HEK293T (cell line): ENCODE measurements around the gene LEPR.
A peak's percentile ranks its signal among the peaks of the same experiment; 100 is the strongest.

ENCODE experiments used
- ARNT ChIP-seq: fragments of 450-650 bp; IDR thresholded peaks from 2 replicates; pipeline ENCODE4 v1.6.1; 2017; ENCODE audit warnings: mild to moderate bottlenecking
- ELF4 ChIP-seq: fragments of 450-650 bp; IDR thresholded peaks from 2 replicates; pipeline ENCODE4 v1.6.1; 2017; ENCODE audit warnings: antibody characterized with exemption
- FOXA1 ChIP-seq: fragments of 450-650 bp; IDR thresholded peaks from 2 replicates; pipeline ENCODE4 v1.6.1; 2016; ENCODE audit warnings: mild to moderate bottlenecking
- HDGF ChIP-seq: fragments of 450-650 bp; IDR thresholded peaks from 2 replicates; pipeline ENCODE4 v1.6.1; 2017; ENCODE audit warnings: antibody characterized with exemption, borderline replicate concordance
- NFRKB ChIP-seq: fragments of 450-650 bp; IDR thresholded peaks from 2 replicates; pipeline ENCODE4 v1.6.1; 2016; ENCODE audit warnings: mild to moderate bottlenecking, moderate library complexity
- SP1 ChIP-seq: fragments of 450-650 bp; IDR thresholded peaks from 2 replicates; pipeline ENCODE4 v1.6.1; 2017
- SUZ12 ChIP-seq: fragments of 450-650 bp; IDR thresholded peaks from 2 replicates; pipeline ENCODE4 v1.6.1; 2016; ENCODE audit warnings: mild to moderate bottlenecking
- TF ChIP-seq, protein P1 (sequence below): fragments of 450-650 bp; IDR thresholded peaks from 2 replicates; pipeline ENCODE4 v1.6.1; 2016

DNA sequence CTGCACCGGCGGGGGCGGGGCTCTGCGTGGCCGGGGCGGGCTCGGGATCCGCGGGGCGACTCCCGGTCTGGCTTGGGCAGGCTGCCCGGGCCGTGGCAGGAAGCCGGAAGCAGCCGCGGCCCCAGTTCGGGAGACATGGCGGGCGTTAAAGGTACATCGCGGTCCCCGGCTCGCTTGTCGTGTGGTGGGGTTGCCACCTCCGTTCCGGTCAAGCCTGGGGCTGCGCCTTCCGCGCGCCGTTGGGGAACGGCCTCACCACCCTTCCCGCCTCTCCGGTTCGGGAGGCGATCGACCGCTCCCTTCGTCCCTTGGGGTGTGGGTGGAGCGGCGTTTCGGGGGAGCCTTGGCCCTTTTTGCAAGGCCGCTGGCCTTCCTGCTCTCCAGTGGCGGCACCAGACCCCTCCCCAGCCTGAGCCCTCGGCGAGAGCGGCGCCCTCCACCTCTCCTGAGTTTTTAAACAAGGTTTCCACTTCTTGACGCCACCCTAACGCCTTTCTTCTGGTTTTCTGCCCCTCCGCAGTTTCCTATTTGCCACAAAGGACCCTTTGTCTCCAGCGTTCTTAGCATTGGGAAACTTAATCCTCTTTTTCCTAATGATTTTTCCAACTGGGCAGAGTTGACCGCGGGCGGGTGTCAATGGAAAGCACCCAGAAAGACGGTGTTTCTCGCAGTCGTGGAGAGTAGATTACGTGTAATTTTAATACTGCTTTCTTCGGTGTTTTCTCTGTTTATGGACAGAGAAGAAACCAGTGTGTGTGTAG lies at the start of gene LEPR, which contains the start of gene LEPROT:
- TF ChIP-seq ARNT (no peak), SUZ12 (no peak), SP1 (no peak), NFRKB (no peak), FOXA1 (no peak), HDGF (no peak; the same call in 1 of the 2 replicates), ELF4 (peak; percentile 71; the same call in 1 of the 2 replicates)
- TF ChIP-seq, protein P1, sequence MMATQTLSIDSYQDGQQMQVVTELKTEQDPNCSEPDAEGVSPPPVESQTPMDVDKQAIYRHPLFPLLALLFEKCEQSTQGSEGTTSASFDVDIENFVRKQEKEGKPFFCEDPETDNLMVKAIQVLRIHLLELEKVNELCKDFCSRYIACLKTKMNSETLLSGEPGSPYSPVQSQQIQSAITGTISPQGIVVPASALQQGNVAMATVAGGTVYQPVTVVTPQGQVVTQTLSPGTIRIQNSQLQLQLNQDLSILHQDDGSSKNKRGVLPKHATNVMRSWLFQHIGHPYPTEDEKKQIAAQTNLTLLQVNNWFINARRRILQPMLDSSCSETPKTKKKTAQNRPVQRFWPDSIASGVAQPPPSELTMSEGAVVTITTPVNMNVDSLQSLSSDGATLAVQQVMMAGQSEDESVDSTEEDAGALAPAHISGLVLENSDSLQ, result no peak
